Measurements from ENCODE around the gene ME3.

The ME3 gene

DNA sequence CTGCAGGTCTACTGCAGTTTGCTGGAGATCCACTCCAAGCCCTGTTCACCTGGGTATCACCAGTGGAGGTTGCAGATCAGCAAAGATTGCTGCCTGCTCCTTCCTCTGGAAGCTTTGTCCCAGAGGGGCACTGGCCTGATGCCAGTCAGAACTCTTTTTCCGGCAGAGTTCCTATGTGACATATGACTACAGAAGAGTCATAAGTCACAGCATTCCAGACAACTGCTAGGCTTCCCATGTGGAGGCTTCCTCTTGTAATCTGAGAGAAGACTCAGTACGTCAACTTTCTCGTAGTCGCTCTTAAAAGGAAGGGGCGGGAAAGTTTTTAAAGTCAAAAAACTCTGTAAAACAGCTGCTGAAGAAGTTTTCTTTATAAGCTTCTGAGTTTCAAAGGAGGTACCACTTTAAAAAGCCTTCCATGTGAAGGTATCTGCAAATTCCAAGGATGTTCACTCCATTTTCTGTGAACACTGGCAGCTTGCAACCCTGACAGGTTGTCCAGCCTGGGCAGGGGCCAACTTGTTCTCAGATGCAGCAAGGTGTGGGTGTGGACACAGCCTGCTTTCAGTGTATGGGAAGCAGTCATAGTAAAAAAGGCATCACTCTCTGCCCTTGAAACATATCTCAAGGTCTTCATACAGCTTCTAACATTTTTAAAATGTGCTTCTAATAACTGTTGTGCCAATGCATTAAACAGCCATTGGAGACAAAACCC lies 97.8 kb downstream of the ME3 start:
- no peak overlapping the region for H3K4me3 ChIP-seq (ENCODE audit: low read depth, low read length)
- DNase-seq (ENCODE audit: low read depth, low spot score): no peak
- CTCF ChIA-PET: interaction anchor here (2.1 kb wide), 1 partner anchor 33 kb away, joined by 9 read pairs; no protein-coding TSS in a partner anchor
- POLR2A ChIA-PET: no interaction called here
- TF ChIP-seq, protein P1, sequence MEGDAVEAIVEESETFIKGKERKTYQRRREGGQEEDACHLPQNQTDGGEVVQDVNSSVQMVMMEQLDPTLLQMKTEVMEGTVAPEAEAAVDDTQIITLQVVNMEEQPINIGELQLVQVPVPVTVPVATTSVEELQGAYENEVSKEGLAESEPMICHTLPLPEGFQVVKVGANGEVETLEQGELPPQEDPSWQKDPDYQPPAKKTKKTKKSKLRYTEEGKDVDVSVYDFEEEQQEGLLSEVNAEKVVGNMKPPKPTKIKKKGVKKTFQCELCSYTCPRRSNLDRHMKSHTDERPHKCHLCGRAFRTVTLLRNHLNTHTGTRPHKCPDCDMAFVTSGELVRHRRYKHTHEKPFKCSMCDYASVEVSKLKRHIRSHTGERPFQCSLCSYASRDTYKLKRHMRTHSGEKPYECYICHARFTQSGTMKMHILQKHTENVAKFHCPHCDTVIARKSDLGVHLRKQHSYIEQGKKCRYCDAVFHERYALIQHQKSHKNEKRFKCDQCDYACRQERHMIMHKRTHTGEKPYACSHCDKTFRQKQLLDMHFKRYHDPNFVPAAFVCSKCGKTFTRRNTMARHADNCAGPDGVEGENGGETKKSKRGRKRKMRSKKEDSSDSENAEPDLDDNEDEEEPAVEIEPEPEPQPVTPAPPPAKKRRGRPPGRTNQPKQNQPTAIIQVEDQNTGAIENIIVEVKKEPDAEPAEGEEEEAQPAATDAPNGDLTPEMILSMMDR (IDR thresholded peaks at IDR 0.05; ENCODE audit: insufficient read depth, low read length, missing control alignments): no peak

DNA sequence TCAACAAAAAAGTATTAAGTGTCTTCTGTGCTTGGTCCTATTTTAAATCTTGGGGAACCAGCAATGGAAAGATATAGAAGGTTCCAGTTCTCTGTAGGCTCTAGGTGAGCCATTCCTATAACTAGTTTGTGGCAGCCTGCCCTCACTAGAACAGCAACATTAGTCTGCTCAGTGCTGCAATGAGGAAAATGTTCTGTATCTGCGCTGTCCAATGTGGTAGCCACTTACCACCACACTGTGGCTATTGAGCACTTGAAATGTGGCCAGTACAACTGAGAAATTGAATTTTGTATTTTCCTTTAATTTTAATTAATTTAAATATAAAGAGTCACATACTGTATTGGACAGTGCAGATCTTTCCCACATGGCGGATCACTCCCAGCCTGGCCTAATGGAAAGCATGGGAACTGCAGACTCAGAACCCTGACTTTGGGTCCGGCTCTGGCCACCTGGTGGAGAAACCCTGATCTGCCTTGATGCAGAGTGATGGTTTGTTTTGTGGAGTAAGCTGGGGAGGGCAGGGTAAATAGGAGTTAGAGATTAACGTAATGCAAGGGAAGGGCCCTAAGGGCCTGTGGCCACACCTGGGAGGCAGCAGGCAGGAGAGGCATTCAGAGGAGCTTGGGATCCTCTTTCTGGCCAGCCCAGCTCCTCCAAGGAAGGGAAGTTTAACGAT lies 101.0 kb downstream of the ME3 start:
- H3K4me3 ChIP-seq (ENCODE audit: low read depth, low read length): no peak overlapping the region
- ChIA-PET POLR2A (no interaction called here), CTCF (interaction anchor here (0.9 to 1.4 kb wide), 3 partner anchors 10 to 114 kb away, joined by 3 to 5 read pairs (median 4); no protein-coding TSS in a partner anchor)
- no peak for DNase-seq (ENCODE audit: low read depth, low spot score)
- TF ChIP-seq, protein P1 (IDR thresholded peaks at IDR 0.05; ENCODE audit: insufficient read depth, low read length, missing control alignments): peak; percentile 47

DNA sequence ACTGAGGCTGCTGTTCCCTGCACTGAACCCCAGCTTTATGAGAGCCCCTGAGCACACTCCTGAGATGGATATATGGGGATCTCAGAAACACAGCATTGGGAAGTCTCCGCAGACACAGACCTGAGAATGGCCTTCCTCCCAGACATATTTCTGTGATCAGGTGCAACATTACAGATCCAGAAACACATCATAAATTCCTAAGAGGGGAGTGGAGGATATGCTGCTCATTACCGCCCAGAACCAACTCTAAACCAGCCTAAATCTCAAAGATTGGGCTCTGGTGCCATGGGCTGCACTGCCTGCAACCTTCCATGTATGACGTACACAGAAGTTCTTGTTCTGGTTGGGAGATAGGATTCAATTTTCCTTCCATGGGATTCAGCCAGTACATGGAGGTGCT lies 102.0 kb downstream of the ME3 start:
- CTCF ChIA-PET: interaction anchor here (1.2 to 1.4 kb wide), 3 partner anchors 14 to 114 kb away, joined by 3 to 5 read pairs (median 3); no protein-coding TSS in a partner anchor
- DNase-seq (ENCODE audit: low read depth, low spot score): no peak
- H3K4me3 ChIP-seq (ENCODE audit: low read depth, low read length): no peak overlapping the region
- TF ChIP-seq, protein P1 (IDR thresholded peaks at IDR 0.05; ENCODE audit: insufficient read depth, low read length, missing control alignments): no peak
- POLR2A ChIA-PET: no interaction called here

DNA sequence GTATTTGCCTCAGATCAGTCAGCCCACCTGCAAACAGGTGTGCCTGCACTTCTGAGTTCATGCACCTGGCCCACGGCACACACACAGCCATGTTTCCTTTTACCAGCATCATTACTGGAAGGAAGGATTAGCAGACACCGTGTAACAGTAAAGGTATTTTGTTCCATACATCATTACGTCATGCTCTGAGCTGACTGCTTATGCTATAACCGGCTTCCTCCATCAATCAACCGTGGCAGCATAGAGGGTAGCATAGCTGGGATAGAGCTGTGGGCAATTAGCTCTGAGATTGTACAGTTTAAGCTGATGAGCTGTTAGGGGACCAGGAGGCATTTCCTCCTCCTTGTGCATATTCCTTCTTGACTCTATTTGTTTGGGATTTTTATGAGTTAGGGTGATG lies 102.4 kb downstream of the ME3 start:
- ChIA-PET POLR2A (no interaction called here), CTCF (interaction anchor here (0.7 to 1.8 kb wide), 5 partner anchors 14 to 235 kb away, joined by 3 to 5 read pairs (median 3); no protein-coding TSS in a partner anchor)
- DNase-seq (ENCODE audit: low read depth, low spot score): no peak
- TF ChIP-seq, protein P1 (IDR thresholded peaks at IDR 0.05; ENCODE audit: insufficient read depth, low read length, missing control alignments): no peak
- no peak overlapping the region for H3K4me3 ChIP-seq (ENCODE audit: low read depth, low read length)

DNA sequence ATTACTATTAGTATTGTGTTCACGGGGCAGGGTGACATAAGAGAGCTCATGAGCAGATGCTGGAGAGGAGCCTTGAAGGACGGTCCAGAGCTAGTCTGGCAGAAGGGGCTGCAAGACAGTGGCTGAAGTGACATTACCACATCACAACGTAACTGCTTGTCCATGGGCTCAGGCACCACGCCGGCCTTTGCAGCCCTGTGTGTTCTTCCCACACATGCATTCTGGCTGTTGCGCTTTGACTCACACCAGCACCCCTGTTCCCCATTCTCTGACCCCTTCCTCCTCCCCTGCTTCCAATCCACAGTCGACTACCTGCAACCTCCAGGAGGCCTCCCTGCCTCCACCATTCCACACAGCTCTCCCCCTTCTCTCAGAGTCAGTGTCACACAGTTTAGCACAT lies 103.3 kb downstream of the ME3 start:
- DNase-seq (ENCODE audit: low read depth, low spot score): no peak
- TF ChIP-seq, protein P1 (IDR thresholded peaks at IDR 0.05; ENCODE audit: insufficient read depth, low read length, missing control alignments): no peak
- H3K4me3 ChIP-seq (ENCODE audit: low read depth, low read length): no peak overlapping the region
- POLR2A ChIA-PET: no interaction called here
- CTCF ChIA-PET: interaction anchor here (0.7 to 1.8 kb wide), 4 partner anchors 16 to 236 kb away, joined by 3 to 5 read pairs (median 4); no protein-coding TSS in a partner anchor

DNA sequence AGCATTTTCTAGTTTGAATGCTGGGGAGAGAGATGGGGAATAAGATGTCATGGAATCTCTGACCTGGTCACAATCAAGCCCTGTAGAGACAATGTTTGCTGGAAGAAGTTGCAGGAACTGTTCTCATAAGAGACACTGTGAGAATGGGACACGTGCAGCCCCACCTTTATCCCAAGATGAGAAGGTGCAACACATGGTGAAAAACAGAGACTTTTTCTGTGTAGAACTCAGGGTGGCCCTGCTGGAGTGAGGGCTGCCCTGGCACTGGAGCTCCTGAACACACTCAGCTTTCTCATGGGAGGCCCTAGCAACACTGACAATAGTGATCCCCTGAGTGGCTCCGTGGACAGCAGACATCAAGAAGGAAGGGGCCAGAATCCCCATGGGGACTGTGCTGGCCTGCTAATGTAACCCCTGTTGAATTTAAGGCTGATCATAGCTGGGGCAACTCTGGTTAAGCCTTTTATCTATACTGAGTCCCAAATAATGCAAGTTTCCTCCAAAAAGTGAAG lies 106.6 kb downstream of the ME3 start:
- TF ChIP-seq, protein P1 (IDR thresholded peaks at IDR 0.05; ENCODE audit: insufficient read depth, low read length, missing control alignments): no peak
- DNase-seq (ENCODE audit: low read depth, low spot score): no peak
- ChIA-PET CTCF (interaction anchor here (0.9 kb wide), 1 partner anchor 14 kb away, joined by 3 read pairs; no protein-coding TSS in a partner anchor), POLR2A (no interaction called here)
- no peak overlapping the region for H3K4me3 ChIP-seq (ENCODE audit: low read depth, low read length)

All from AG04449 (cell line).